IMR-90 (cell line): Measurements from ENCODE around the gene IFI44L. TPM values are rescaled to one million over a fixed set of nuclear protein-coding genes. Genes with fewer than 3 reads are reported as not detected.
A peak's percentile ranks its signal among the peaks of the same experiment; 100 is the strongest.

ENCODE experiments used
- ATAC-seq: fragments of 200-7000 bp; cut with Tn5 transposase; 2 replicates; pipeline ENCODE4 v1.9.1; 2020; ENCODE audit warnings: low read depth, mild to moderate bottlenecking, moderate library complexity
- BruUV-seq: library from RNA; stranded (reverse); fragments of 400-500 nt; replicated peaks from 2 replicates; lab custom pipeline; 2021; lab: Mats Ljungman, UMichigan
- CTCF ChIA-PET: fragments of 300-600 bp; formaldehyde crosslinking; extraction: SDS; loops from one replicate; lab custom pipeline; 2021; ENCODE audit warnings: antibody characterized with exemption; lab: Yijun Ruan, JAX
- POLR2A ChIA-PET: fragments of 300-600 bp; sonication (Branson Sonifier 250); formaldehyde crosslinking; loops from one replicate; lab custom pipeline; 2022; ENCODE audit warnings: antibody characterized with exemption; ENCODE audit not compliant: unreplicated experiment; lab: Charles Lee
- DNase-seq: peaks from one replicate; pipeline ENCODE4 v3.0.0; 2013
- H2AFZ ChIP-seq: replicated peaks from 2 replicates; pipeline ENCODE3; 2013; ENCODE audit warnings: low read length, mild to moderate bottlenecking; ENCODE audit not compliant: poor library complexity
- H2AK5ac ChIP-seq: 2 replicates; pipeline ENCODE4 v1.6.1; 2013; ENCODE audit warnings: low read depth, low read length, inconsistent platforms
- H2AK9ac ChIP-seq: replicated peaks from 2 replicates; pipeline ENCODE3; 2013; ENCODE audit warnings: mild to moderate bottlenecking, low read depth, low read length, moderate library complexity; ENCODE audit not compliant: poor library complexity
- H2BK120ac ChIP-seq: 2 replicates; pipeline ENCODE4 v1.6.1; 2013; ENCODE audit warnings: low read depth, low read length, inconsistent platforms
- H2BK15ac ChIP-seq: 3 replicates; pipeline ENCODE4 v1.6.1; 2013; ENCODE audit warnings: low read depth, low read length, inconsistent platforms
- H2BK20ac ChIP-seq: 2 replicates; pipeline ENCODE4 v1.6.1; 2013; ENCODE audit warnings: low read depth, mild to moderate bottlenecking, inconsistent platforms, low read length, moderate library complexity
- H2BK5ac ChIP-seq: 2 replicates; pipeline ENCODE4 v1.6.1; 2013; ENCODE audit warnings: mild to moderate bottlenecking, low read depth, low read length, inconsistent platforms; ENCODE audit not compliant: poor library complexity, severe bottlenecking
- H3K14ac ChIP-seq: replicated peaks from 2 replicates; pipeline ENCODE4 v1.6.1; 2013; ENCODE audit warnings: low read depth, low read length, inconsistent platforms
- H3K18ac ChIP-seq: 2 replicates; pipeline ENCODE4 v1.6.1; 2013; ENCODE audit warnings: low read depth, low read length, control low read depth
- H3K23ac ChIP-seq: 2 replicates; pipeline ENCODE4 v1.6.1; 2013; ENCODE audit warnings: low read depth, low read length, inconsistent platforms
- H3K27ac ChIP-seq: 2 replicates; pipeline ENCODE4 v1.5.1; 2013; ENCODE audit warnings: mild to moderate bottlenecking, control low read depth, low read length; ENCODE audit not compliant: insufficient read depth
- H3K27me3 ChIP-seq: 2 replicates; pipeline ENCODE4 v1.6.1; 2013; ENCODE audit warnings: low read length; ENCODE audit not compliant: control insufficient read depth, insufficient read depth
- H3K36me3 ChIP-seq: 2 replicates; pipeline ENCODE4 v1.6.1; 2013; ENCODE audit warnings: low read length, mixed read lengths; ENCODE audit not compliant: control insufficient read depth, insufficient read depth
- H3K4ac ChIP-seq: 2 replicates; pipeline ENCODE4 v1.6.1; 2013; ENCODE audit warnings: low read depth, low read length, inconsistent platforms
- H3K4me1 ChIP-seq: 2 replicates; pipeline ENCODE4 v1.6.1; 2013; ENCODE audit warnings: low read length, mixed read lengths; ENCODE audit not compliant: control insufficient read depth, insufficient read depth
- H3K4me2 ChIP-seq: 2 replicates; pipeline ENCODE4 v1.6.1; 2013; ENCODE audit warnings: low read depth, mild to moderate bottlenecking, control low read depth, low read length, moderate library complexity
- H3K4me3 ChIP-seq: 2 replicates; pipeline ENCODE4 v1.5.1; 2013; ENCODE audit warnings: low read depth, mild to moderate bottlenecking, control low read depth, low read length, moderate library complexity; ENCODE audit not compliant: insufficient read depth
- H3K56ac ChIP-seq: 2 replicates; pipeline ENCODE4 v1.6.1; 2013; ENCODE audit warnings: low read length, inconsistent platforms; ENCODE audit not compliant: insufficient read depth; ENCODE audit errors: extremely low read depth
- H3K79me1 ChIP-seq, 2 experiments: 2 replicates each; pipeline ENCODE4 v1.6.1; 2013; ENCODE audit warnings: low read length in 2 of 2, inconsistent platforms in 1 of 2, low read depth in 1 of 2
- H3K9ac ChIP-seq: 2 replicates; pipeline ENCODE4 v1.6.1; 2013; ENCODE audit warnings: low read depth, low read length, control low read depth
- H3K9me1 ChIP-seq: 2 replicates; pipeline ENCODE4 v1.6.1; 2013; ENCODE audit warnings: low read length, inconsistent platforms; ENCODE audit not compliant: insufficient read depth
- H3K9me3 ChIP-seq: 2 replicates; pipeline ENCODE4 v1.6.1; 2013; ENCODE audit warnings: low read length; ENCODE audit not compliant: control insufficient read depth, insufficient read depth
- H4K20me1 ChIP-seq: 2 replicates; pipeline ENCODE4 v1.6.1; 2013; ENCODE audit warnings: low read length, inconsistent platforms; ENCODE audit not compliant: insufficient read depth
- H4K5ac ChIP-seq: 2 replicates; pipeline ENCODE4 v1.6.1; 2013; ENCODE audit warnings: mild to moderate bottlenecking, low read depth, low read length, control low read depth
- H4K8ac ChIP-seq, 2 experiments: 2 replicates each; pipeline ENCODE4 v1.6.1; 2013; ENCODE audit warnings: low read depth in 2 of 2, low read length in 2 of 2, control low read depth in 1 of 2, inconsistent platforms in 1 of 2
- H4K91ac ChIP-seq: 2 replicates; pipeline ENCODE4 v1.6.1; 2013; ENCODE audit warnings: low read depth, low read length, inconsistent platforms; ENCODE audit not compliant: insufficient read depth
- BHLHE40 ChIP-seq: fragments of 150-350 bp; IDR thresholded peaks from 2 replicates; pipeline ENCODE4 v1.6.1; 2016; ENCODE audit warnings: mild to moderate bottlenecking, low read depth, low read length
- CEBPB ChIP-seq: IDR thresholded peaks from 2 replicates; pipeline ENCODE4 v1.6.1; 2012; ENCODE audit warnings: low read depth, low read length, improper control_type of control experiment
- CHD1 ChIP-seq: IDR thresholded peaks from 2 replicates; pipeline ENCODE4 v1.6.1; 2012; ENCODE audit warnings: low read depth, low read length, improper control_type of control experiment
- CTCF ChIP-seq: conservative IDR thresholded peaks from 2 replicates; pipeline ENCODE4 v1.5.1; 2012; ENCODE audit warnings: mild to moderate bottlenecking, low read depth, low read length, improper control_type of control experiment
- FOS ChIP-seq: fragments of 150-350 bp; IDR thresholded peaks from 2 replicates; pipeline ENCODE4 v1.6.1; 2016; ENCODE audit warnings: low read depth, low read length
- MAFK ChIP-seq: IDR thresholded peaks from 2 replicates; pipeline ENCODE4 v1.6.1; 2012; ENCODE audit warnings: low read depth, low read length, improper control_type of control experiment
- MAZ ChIP-seq: IDR thresholded peaks from 2 replicates; pipeline ENCODE4 v1.6.1; 2012; ENCODE audit warnings: low read depth, mild to moderate bottlenecking, low read length, improper control_type of control experiment, moderate library complexity, borderline replicate concordance
- MXI1 ChIP-seq: IDR thresholded peaks from 2 replicates; pipeline ENCODE4 v1.6.1; 2012; ENCODE audit warnings: low read depth, mild to moderate bottlenecking, low read length, moderate library complexity, borderline replicate concordance
- NFE2L2 ChIP-seq: fragments of 150-350 bp; IDR thresholded peaks from 2 replicates; pipeline ENCODE4 v1.6.1; 2016; ENCODE audit warnings: low read depth, mild to moderate bottlenecking, low read length
- POLR2A ChIP-seq: IDR thresholded peaks from 2 replicates; pipeline ENCODE4 v1.6.1; 2012; ENCODE audit warnings: mild to moderate bottlenecking, low read depth, low read length
- RAD21 ChIP-seq: IDR thresholded peaks from 2 replicates; pipeline ENCODE4 v1.6.1; 2012; ENCODE audit warnings: low read length, improper control_type of control experiment
- RCOR1 ChIP-seq: IDR thresholded peaks from 2 replicates; pipeline ENCODE4 v1.6.1; 2012; ENCODE audit warnings: mild to moderate bottlenecking, low read length, improper control_type of control experiment; ENCODE audit not compliant: insufficient replicate concordance
- RFX5 ChIP-seq: IDR thresholded peaks from 2 replicates; pipeline ENCODE4 v1.8.0; 2012; ENCODE audit warnings: low read depth, mild to moderate bottlenecking, low read length, moderate library complexity
- SMC3 ChIP-seq: fragments of 150-350 bp; IDR thresholded peaks from 2 replicates; pipeline ENCODE4 v1.6.1; 2016; ENCODE audit warnings: low read depth, mild to moderate bottlenecking, antibody characterized with exemption, low read length, moderate library complexity
- WGBS, 2 experiments: methylation state at CpG; one replicate each; pipeline versions ENCODE4 v1.1.5 to v1.1.7; 2013; ENCODE audit warnings: missing lambda C conversion rate in 2 of 2; ENCODE audit not compliant: insufficient read length in 1 of 2; ENCODE audit errors: extremely low coverage in 2 of 2; 5-methylcytosine and 5-hydroxymethylcytosine counted together
- dilution Hi-C: fragments of 300-500 bp; cut with HindIII; formaldehyde crosslinking; loops from one replicate; pipeline ENCODE4 v1.14.3; 2018; ENCODE audit warnings: low sequenced_read_pairs; ENCODE audit not compliant: unreplicated experiment
- in situ Hi-C: fragments of 300-500 bp; cut with MboI; formaldehyde crosslinking; loops from 3 replicates; pipeline ENCODE4 v1.14.3; 2019; ENCODE audit warnings: low sequenced_read_pairs, inconsistent platforms, mixed read lengths
- intact Hi-C: fragments of 100-400 bp; cut with micrococcal nuclease; formaldehyde crosslinking; loops from 2 replicates; pipeline ENCODE4 v1.10.0; 2022
- polyA plus RNA-seq, 3 experiments: library from polyadenylated mRNA; depleted of rRNA; stranded (reverse); fragments of >200 nt; gene quantifications; 2 replicates each; pipeline ENCODE4 v1.2.3, GENCODE V29; 2012; ENCODE audit warnings: low replicate concordance in 1 of 3
- total RNA-seq: library from RNA; depleted of rRNA; stranded (reverse); fragments of >200 nt; gene quantifications from 2 replicates; pipeline ENCODE4 v1.2.3, GENCODE V29; 2012
- TF ChIP-seq, protein P1 (sequence below): fragments of 150-350 bp; IDR thresholded peaks from 2 replicates; pipeline ENCODE4 v1.6.1; 2017; ENCODE audit warnings: mild to moderate bottlenecking, antibody characterized with exemption, low read length, low read depth
- TF ChIP-seq, protein P2 (sequence below): fragments of 150-350 bp; IDR thresholded peaks from 2 replicates; pipeline ENCODE4 v1.6.1; 2016; ENCODE audit warnings: low read depth, mild to moderate bottlenecking, low read length, moderate library complexity, borderline replicate concordance

IFI44L gene
- total and polyA plus RNA-seq, 2 of the 4 experiments (the other 2 are of a cell fraction), result 0.18 to 0.19 TPM

- no peak overlapping the region for H2BK15ac ChIP-seq
- no CpG with 5 or more reads among the region's 12 CpGs for WGBS, 2 experiments
- no peak overlapping the region for H3K56ac ChIP-seq
- no peak overlapping the region for H3K23ac ChIP-seq
- no TSS peak for BruUV-seq
- no peak overlapping the region for H2BK120ac ChIP-seq
- H4K5ac ChIP-seq, result no peak overlapping the region
- H4K8ac ChIP-seq, result no peak overlapping the region
- no peak overlapping the region for H3K18ac ChIP-seq
- TF ChIP-seq CHD1, result no peak
- no peak for TF ChIP-seq NFE2L2
- TF ChIP-seq BHLHE40, result no peak
- no peak for TF ChIP-seq MAFK
- TF ChIP-seq RFX5, result no peak
- TF ChIP-seq FOS, result no peak
- no peak for TF ChIP-seq CEBPB
- TF ChIP-seq POLR2A, result no peak
- TF ChIP-seq, protein P1, sequence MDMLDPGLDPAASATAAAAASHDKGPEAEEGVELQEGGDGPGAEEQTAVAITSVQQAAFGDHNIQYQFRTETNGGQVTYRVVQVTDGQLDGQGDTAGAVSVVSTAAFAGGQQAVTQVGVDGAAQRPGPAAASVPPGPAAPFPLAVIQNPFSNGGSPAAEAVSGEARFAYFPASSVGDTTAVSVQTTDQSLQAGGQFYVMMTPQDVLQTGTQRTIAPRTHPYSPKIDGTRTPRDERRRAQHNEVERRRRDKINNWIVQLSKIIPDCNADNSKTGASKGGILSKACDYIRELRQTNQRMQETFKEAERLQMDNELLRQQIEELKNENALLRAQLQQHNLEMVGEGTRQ, result no peak
- TF ChIP-seq CTCF, result no peak
- TF ChIP-seq SMC3, result no peak
- TF ChIP-seq, protein P2, sequence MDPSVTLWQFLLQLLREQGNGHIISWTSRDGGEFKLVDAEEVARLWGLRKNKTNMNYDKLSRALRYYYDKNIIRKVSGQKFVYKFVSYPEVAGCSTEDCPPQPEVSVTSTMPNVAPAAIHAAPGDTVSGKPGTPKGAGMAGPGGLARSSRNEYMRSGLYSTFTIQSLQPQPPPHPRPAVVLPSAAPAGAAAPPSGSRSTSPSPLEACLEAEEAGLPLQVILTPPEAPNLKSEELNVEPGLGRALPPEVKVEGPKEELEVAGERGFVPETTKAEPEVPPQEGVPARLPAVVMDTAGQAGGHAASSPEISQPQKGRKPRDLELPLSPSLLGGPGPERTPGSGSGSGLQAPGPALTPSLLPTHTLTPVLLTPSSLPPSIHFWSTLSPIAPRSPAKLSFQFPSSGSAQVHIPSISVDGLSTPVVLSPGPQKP, result no peak
- TF ChIP-seq MXI1, result no peak
- no peak for TF ChIP-seq RAD21
- no peak for TF ChIP-seq RCOR1
- no peak for TF ChIP-seq MAZ
- no peaks in the 10 kb centered on the region for H3K4me1 ChIP-seq
- H4K20me1 ChIP-seq, result no peaks in the 10 kb centered on the region
- H3K79me1 ChIP-seq, result no peaks in the 10 kb centered on the region
- no peak overlapping the region for H2BK5ac ChIP-seq
- no peak overlapping the region for H3K4ac ChIP-seq
- no peaks in the 10 kb centered on the region for H3K36me3 ChIP-seq
- no peaks in the 10 kb centered on the region for H3K27me3 ChIP-seq
- ChIA-PET CTCF (no interaction called here), POLR2A (no interaction called here)
- H2BK20ac ChIP-seq, result no peak overlapping the region
- H3K9ac ChIP-seq, result no peak overlapping the region
- ATAC-seq (peak; percentile 59), DNase-seq (peak; percentile 13)
- H2AK9ac ChIP-seq, result no peak overlapping the region
- H3K4me2 ChIP-seq, result no peak overlapping the region
- no peak overlapping the region for H3K14ac ChIP-seq
- dilution Hi-C loops (no loop called here), in situ Hi-C loops (no loop called here), intact Hi-C loops (no loop called here)
- no peak overlapping the region for H4K91ac ChIP-seq
- no peak overlapping the region for H2AK5ac ChIP-seq
- no peak overlapping the region for H3K4me3 ChIP-seq
- H3K27ac ChIP-seq, result no peak overlapping the region
- H3K9me1 ChIP-seq, result no peaks in the 10 kb centered on the region
- peak overlapping the region; percentile 73 for H2AFZ ChIP-seq
- H3K9me3 ChIP-seq, result no peaks in the 10 kb centered on the region
Measured at GRCh38 chr1:78651241-78651640, 31.0 kb downstream of the IFI44L start.
